Thyroid gland (tissue), 4 donors: ENCODE measurements around the gene KCNG1. TPM values are rescaled to one million over a fixed set of nuclear protein-coding genes. Genes with fewer than 3 reads are reported as not detected.

Source experiments
- DNase-seq, 2 donors: peaks; one replicate each; pipeline ENCODE4 v3.0.0-alpha.2; 2019
- H3K27ac ChIP-seq, 3 donors: fragments of 200-600 bp; sonication (generic); 1 replicate in 2 of 3; 2 replicates in 1 of 3; pipeline ENCODE4 v1.5.1; 2016 to 2019; ENCODE audit warnings: mild to moderate bottlenecking in 1 of 3, moderate library complexity in 1 of 3
- H3K27me3 ChIP-seq: fragments of 200-600 bp; sonication (generic); one replicate; pipeline ENCODE4 v1.5.1; 2019
- H3K36me3 ChIP-seq, 2 donors: fragments of 200-600 bp; sonication (generic); one replicate each; pipeline ENCODE4 v1.5.1; 2016 to 2019
- H3K4me1 ChIP-seq, 2 donors: fragments of 200-600 bp; sonication (generic); one replicate each; pipeline ENCODE4 v1.5.1; 2017 to 2019
- H3K4me3 ChIP-seq, 3 donors: fragments of 200-600 bp; sonication (generic); replicated peaks in 1 of 3; 1 replicate in 2 of 3; 2 replicates in 1 of 3; pipeline ENCODE4 v1.5.1; 2016; ENCODE audit warnings: mild to moderate bottlenecking in 1 of 3
- H3K9me3 ChIP-seq: fragments of 200-600 bp; sonication (generic); one replicate; pipeline ENCODE4 v1.5.1; 2017
- POLR2A ChIP-seq, 2 donors: fragments of 450-650 bp; IDR thresholded peaks; one replicate each; pipeline ENCODE4 v1.6.1; 2017; ENCODE audit warnings: antibody characterized with exemption in 2 of 2, mild to moderate bottlenecking in 2 of 2, moderate library complexity in 1 of 2
- WGBS, 2 donors: methylation state at CpG; one replicate each; pipeline ENCODE4 v1.1.5; 2017; 5-methylcytosine and 5-hydroxymethylcytosine counted together
- intact Hi-C: fragments of 100-400 bp; cut with DNase I; formaldehyde crosslinking; loops from one replicate; pipeline ENCODE4 v1.15.1; 2023
- total RNA-seq, 4 donors: library from RNA; depleted of rRNA; stranded (reverse); fragments of >200 nt; gene quantifications; one replicate each; pipeline ENCODE4 v1.2.3, GENCODE V29; 2016
- TF ChIP-seq, protein P1 (sequence below), 6 experiments: fragments of 200-600 bp in 3 of 6; fragments of 450-650 bp in 3 of 6; sonication (generic) in 3 of 6; IDR thresholded peaks; one replicate each; pipeline ENCODE4 v1.5.1; 2016 to 2019; ENCODE audit warnings: antibody characterized with exemption in 6 of 6, mild to moderate bottlenecking in 2 of 6, inconsistent platforms in 1 of 6, moderate library complexity in 1 of 6

Gene KCNG1
- total RNA-seq, 4 donors from 2014 or later: 0.13 TPM; not detected in 3

DNA sequence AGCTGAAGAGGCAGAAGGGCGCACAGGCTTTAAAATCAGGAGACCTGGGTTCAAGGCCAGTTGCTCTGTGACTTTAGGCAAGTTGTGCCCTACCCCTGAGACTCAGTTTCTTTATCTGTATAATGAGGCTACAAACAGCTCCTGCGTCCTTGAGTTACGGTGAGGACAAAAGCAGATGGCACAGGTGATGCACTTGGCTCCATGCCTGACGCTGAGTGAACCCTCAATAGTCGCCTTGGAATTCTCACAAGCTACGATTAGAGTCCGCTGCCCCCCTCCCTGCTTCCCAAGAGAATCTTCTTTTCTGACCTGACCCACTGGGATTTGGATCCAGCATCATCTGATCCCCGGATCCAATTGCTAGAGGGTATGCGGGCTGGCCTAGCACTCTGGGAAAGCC, 6.4 kb downstream of the KCNG1 start:
- 85 to 87% methylated on average over 7 to 9 of the region's 9 CpGs for WGBS, 2 donors
- intact Hi-C loops: no loop called here
- Histone ChIP-seq H3K4me1 (no peaks in the 10 kb centered on the region), H3K27ac (no peak overlapping the region), H3K27me3 (no peaks in the 10 kb centered on the region), H3K36me3 (no peaks in the 10 kb centered on the region), H3K4me3 (no peak overlapping the region), H3K9me3 (no peaks in the 10 kb centered on the region)
- TF ChIP-seq POLR2A (IDR thresholded peaks at IDR 0.05): no peak
- TF ChIP-seq, protein P1, sequence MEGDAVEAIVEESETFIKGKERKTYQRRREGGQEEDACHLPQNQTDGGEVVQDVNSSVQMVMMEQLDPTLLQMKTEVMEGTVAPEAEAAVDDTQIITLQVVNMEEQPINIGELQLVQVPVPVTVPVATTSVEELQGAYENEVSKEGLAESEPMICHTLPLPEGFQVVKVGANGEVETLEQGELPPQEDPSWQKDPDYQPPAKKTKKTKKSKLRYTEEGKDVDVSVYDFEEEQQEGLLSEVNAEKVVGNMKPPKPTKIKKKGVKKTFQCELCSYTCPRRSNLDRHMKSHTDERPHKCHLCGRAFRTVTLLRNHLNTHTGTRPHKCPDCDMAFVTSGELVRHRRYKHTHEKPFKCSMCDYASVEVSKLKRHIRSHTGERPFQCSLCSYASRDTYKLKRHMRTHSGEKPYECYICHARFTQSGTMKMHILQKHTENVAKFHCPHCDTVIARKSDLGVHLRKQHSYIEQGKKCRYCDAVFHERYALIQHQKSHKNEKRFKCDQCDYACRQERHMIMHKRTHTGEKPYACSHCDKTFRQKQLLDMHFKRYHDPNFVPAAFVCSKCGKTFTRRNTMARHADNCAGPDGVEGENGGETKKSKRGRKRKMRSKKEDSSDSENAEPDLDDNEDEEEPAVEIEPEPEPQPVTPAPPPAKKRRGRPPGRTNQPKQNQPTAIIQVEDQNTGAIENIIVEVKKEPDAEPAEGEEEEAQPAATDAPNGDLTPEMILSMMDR (IDR thresholded peaks at IDR 0.05): no peak
- DNase-seq: no peak

DNA sequence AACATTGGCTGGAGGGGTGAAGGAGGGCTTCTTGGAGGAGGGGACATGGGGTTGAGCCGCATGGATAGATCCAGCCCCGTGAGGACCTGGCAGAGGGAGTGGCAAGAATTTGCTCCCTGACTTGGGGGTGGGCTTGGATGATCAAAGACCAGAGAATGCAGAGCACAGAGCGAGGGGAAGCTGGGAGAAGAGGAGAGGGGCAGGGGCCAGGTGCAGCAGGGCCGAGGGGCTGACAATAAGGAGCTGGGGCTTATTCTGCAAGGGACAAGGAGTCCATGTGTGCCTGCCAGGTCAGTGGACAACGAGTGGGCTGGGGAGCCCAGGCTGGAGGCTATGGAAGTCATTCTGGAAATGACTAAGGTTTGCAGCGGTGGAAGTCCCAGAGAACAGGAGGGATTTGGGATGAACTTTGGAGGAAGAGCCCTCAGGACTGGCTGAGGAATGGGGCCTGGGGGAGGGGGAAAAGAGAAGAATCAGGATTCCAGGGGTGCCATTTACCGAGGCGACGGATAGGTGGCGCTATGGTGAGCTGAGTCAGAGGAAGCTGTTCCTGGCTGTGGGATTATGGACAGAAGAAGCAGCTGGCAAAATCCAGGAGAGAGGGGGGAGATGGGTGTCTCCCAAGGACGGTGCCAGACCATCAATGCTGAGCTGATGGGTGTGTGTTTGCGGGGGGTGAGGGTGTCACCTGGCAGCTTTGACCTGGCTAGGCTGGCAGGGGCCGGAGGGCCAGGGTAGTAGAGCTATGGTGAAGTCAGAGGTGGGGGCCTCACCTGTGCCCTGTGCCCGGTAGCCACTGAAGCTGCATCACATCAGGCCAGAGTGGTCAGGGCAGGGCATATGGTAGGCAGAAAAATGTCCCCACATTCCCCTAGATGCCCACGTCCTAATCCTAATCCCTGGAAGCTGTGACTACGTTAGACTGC, 7.8 kb downstream of the KCNG1 start:
- intact Hi-C loops: no loop called here
- H3K27ac ChIP-seq: no peak overlapping the region
- DNase-seq: peak; percentile 12 to 13
- no peak overlapping the region for H3K4me3 ChIP-seq
- TF ChIP-seq POLR2A (IDR thresholded peaks at IDR 0.05): no peak
- TF ChIP-seq, protein P1 (IDR thresholded peaks at IDR 0.05): peak in 3 of 6 experiments; percentile 11 to 42 (median 15)
- no peaks in the 10 kb centered on the region for H3K36me3 ChIP-seq
- no peaks in the 10 kb centered on the region for H3K27me3 ChIP-seq
- H3K4me1 ChIP-seq: no peaks in the 10 kb centered on the region
- no peaks in the 10 kb centered on the region for H3K9me3 ChIP-seq
- WGBS, 2 donors: 39 to 41% methylated on average over 16 of the region's 16 CpGs

DNA sequence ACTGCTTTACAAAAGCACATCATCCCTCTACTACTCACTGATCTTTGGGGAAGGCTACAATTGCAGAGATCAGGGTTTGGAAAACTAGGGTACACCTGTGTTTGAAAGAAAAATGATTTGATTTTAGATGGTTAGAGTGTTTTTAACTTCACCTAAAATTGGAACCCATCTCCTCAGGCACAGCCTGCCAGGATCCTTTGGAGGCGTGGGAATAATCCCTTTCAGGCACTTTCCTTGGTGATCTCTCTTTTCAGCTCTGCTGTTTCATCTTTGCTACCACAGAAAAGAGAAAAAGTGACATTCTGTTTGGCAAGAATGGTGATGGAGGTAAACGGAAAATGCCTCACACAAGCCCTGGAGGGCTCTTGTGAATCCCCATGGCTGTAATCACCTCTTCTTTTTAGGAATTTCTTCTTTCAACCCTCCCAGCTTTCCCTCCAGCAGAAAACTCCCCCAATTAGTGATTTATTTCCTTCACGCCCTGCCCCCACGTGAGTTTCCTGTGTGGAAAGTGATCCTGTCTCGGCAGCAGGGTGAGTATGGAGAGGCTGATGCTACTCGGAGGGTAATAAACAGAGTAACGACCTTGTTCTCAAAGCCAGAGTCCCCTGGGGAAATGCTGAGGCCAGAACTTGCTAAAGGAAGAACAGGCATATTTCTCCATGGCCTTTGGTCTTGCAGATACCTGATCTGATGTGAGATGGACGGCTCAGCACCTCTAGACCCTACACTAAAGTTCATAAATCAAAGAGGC, 9.2 kb downstream of the KCNG1 start:
- H3K27me3 ChIP-seq: no peaks in the 10 kb centered on the region
- H3K4me1 ChIP-seq: no peaks in the 10 kb centered on the region
- no peak for DNase-seq
- H3K27ac ChIP-seq: no peak overlapping the region
- no peaks in the 10 kb centered on the region for H3K9me3 ChIP-seq
- no peaks in the 10 kb centered on the region for H3K36me3 ChIP-seq
- TF ChIP-seq, protein P1 (IDR thresholded peaks at IDR 0.05): no peak
- TF ChIP-seq POLR2A (IDR thresholded peaks at IDR 0.05): no peak
- 32 to 49% methylated on average over 8 of the region's 8 CpGs for WGBS, 2 donors
- intact Hi-C loops: no loop called here
- H3K4me3 ChIP-seq: no peak overlapping the region

DNA sequence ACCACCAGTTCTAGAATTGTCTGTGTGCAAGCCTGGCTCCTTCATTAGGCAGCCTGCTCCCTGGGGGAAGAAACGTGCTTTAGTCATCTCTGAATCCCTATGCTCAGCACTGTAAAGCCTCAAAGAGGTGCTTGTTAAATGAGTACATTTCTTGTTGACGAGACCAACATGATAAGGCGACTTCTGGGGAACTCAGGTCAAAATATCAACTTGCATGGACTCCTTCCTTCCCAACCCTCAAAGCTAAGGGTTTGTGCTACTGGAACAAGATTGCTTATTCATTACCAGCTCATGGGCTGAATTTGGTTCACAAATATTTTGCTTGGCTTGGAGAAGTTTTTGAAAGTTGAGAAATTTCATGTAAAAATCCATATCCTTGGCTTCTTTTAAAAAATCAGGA, 10.6 kb downstream of the KCNG1 start:
- Histone ChIP-seq H3K27ac (no peak overlapping the region), H3K27me3 (no peaks in the 10 kb centered on the region), H3K9me3 (no peaks in the 10 kb centered on the region), H3K4me1 (no peaks in the 10 kb centered on the region), H3K36me3 (no peaks in the 10 kb centered on the region), H3K4me3 (no peak overlapping the region)
- DNase-seq: no peak
- intact Hi-C loops: no loop called here
- TF ChIP-seq POLR2A (IDR thresholded peaks at IDR 0.05): no peak
- TF ChIP-seq, protein P1 (IDR thresholded peaks at IDR 0.05): no peak
- 80 to 81% methylated on average over 3 of the region's 3 CpGs for WGBS, 2 donors

DNA sequence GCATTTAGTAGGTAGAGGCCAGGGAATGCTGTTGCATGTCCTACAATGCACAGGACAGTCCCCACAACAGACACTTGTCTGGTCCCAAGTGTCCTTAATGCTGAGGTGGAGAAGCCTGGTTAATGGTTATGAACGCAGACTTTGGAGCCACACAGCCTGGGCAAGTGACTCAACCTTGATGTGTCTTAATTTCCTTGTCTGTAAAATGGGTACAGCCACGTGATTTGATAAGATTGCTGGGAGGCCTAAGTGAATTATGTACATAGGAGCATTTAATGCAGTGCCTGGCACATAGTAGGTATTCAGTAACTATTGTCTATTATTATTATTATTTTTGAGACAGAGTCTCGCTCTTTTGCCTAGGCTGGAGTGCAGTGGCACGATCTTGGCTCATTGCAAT, 11.4 kb downstream of the KCNG1 start:
- Histone ChIP-seq H3K36me3 (no peaks in the 10 kb centered on the region), H3K4me1 (no peaks in the 10 kb centered on the region), H3K4me3 (no peak overlapping the region), H3K27ac (no peak overlapping the region), H3K27me3 (no peaks in the 10 kb centered on the region), H3K9me3 (no peaks in the 10 kb centered on the region)
- WGBS, 2 donors: 89 to 92% methylated on average over 4 of the region's 4 CpGs
- intact Hi-C loops: no loop called here
- TF ChIP-seq, protein P1 (IDR thresholded peaks at IDR 0.05): no peak
- TF ChIP-seq POLR2A (IDR thresholded peaks at IDR 0.05): no peak
- no peak for DNase-seq
